OCI-LY7 (cell line): ENCODE data around the gene INF2. TPM values are rescaled to one million over a fixed set of nuclear protein-coding genes. Genes with fewer than 3 reads are reported as not detected.

ENCODE experiments used
- BruUV-seq: library from RNA; stranded (reverse); fragments of 400-500 nt; replicated peaks from 2 replicates; lab custom pipeline; 2021; lab: Mats Ljungman, UMichigan
- CTCF ChIA-PET: fragments of 300-600 bp; sonication (Branson Sonifier 250); formaldehyde crosslinking; loops from one replicate; lab custom pipeline; 2022; ENCODE audit warnings: antibody characterized with exemption; ENCODE audit not compliant: unreplicated experiment; lab: Charles Lee
- POLR2A ChIA-PET: fragments of 300-600 bp; sonication (Branson Sonifier 250); formaldehyde crosslinking; loops from one replicate; lab custom pipeline; 2022; ENCODE audit warnings: antibody characterized with exemption; lab: Charles Lee
- DNase-seq: peaks from one replicate; pipeline ENCODE4 v3.0.0-alpha.2; 2015; ENCODE audit warnings: low spot score
- H2AFZ ChIP-seq: fragments of 200-600 bp; sonication (generic), shearing (Covaris generic); 2 replicates; pipeline ENCODE4 v1.6.1; 2014; ENCODE audit warnings: mild to moderate bottlenecking, antibody characterized with exemption, low read length, moderate library complexity
- H3K27ac ChIP-seq: fragments of 200-600 bp; sonication (generic); 2 replicates; pipeline ENCODE4 v1.5.1; 2014; ENCODE audit warnings: mixed run types, low read depth, mild to moderate bottlenecking, moderate library complexity, low read length, inconsistent platforms; ENCODE audit not compliant: poor library complexity, severe bottlenecking
- H3K36me3 ChIP-seq: fragments of 200-600 bp; sonication (generic); 2 replicates; pipeline ENCODE4 v1.6.1; 2014; ENCODE audit warnings: mild to moderate bottlenecking, antibody characterized with exemption, low read length, moderate library complexity, mixed read lengths; ENCODE audit not compliant: insufficient read depth
- H3K4me1 ChIP-seq: fragments of 200-600 bp; sonication (generic); 2 replicates; pipeline ENCODE4 v1.5.1; 2014; ENCODE audit warnings: mild to moderate bottlenecking, low read length; ENCODE audit not compliant: insufficient read depth, poor library complexity, severe bottlenecking
- H3K4me2 ChIP-seq: fragments of 200-600 bp; sonication (generic); 2 replicates; pipeline ENCODE4 v1.6.1; 2014; ENCODE audit warnings: mild to moderate bottlenecking, low read length
- H3K4me3 ChIP-seq: fragments of 200-600 bp; sonication (generic); 2 replicates; pipeline ENCODE4 v1.5.1; 2014; ENCODE audit warnings: mild to moderate bottlenecking, low read depth, low read length; ENCODE audit not compliant: poor library complexity, severe bottlenecking
- H3K79me2 ChIP-seq: fragments of 200-600 bp; sonication (generic); 2 replicates; pipeline ENCODE4 v1.6.1; 2016; ENCODE audit warnings: low read depth, mild to moderate bottlenecking, low read length, moderate library complexity, mixed read lengths; ENCODE audit not compliant: insufficient read depth
- H3K9me2 ChIP-seq: fragments of 200-600 bp; sonication (generic); 2 replicates; pipeline ENCODE4 v1.6.1; 2016; ENCODE audit warnings: mild to moderate bottlenecking, low read length, mixed read lengths; ENCODE audit not compliant: insufficient read depth
- H3K9me3 ChIP-seq: fragments of 200-600 bp; sonication (generic); 2 replicates; pipeline ENCODE4 v1.6.1; 2014; ENCODE audit warnings: mild to moderate bottlenecking, mixed run types, low read length, mixed read lengths
- H4K20me1 ChIP-seq: fragments of 200-600 bp; sonication (generic); 2 replicates; pipeline ENCODE4 v1.6.1; 2014; ENCODE audit warnings: mild to moderate bottlenecking, antibody characterized with exemption, low read length, moderate library complexity, mixed read lengths; ENCODE audit not compliant: insufficient read depth
- CTCF ChIP-seq: fragments of 200-600 bp; sonication (generic); conservative IDR thresholded peaks from 2 replicates; pipeline ENCODE4 v1.5.1; 2014; ENCODE audit warnings: mild to moderate bottlenecking, antibody characterized with exemption, low read length, moderate library complexity, mixed read lengths
- EZH2phosphoT487 ChIP-seq: fragments of 200-600 bp; sonication (generic); IDR thresholded peaks from 2 replicates; pipeline ENCODE4 v1.6.1; 2018; ENCODE audit warnings: low read depth, borderline replicate concordance, mild to moderate bottlenecking, mixed run types, antibody characterized with exemption, low read length, moderate library complexity, mixed read lengths
- intact Hi-C: fragments of 100-400 bp; cut with micrococcal nuclease; formaldehyde crosslinking; loops from one replicate; pipeline ENCODE4 v1.10.0; 2022; ENCODE audit not compliant: unreplicated experiment
- total RNA-seq, 2 experiments: library from RNA; depleted of rRNA in 1 of 2; stranded (reverse); fragments of >200 nt in 1 of 2; shearing (Covaris generic) in 1 of 2; gene quantifications; 2 replicates each; pipeline ENCODE4 v1.2.3, GENCODE V29; 2014 to 2022

Gene INF2
- total RNA-seq, 2 experiments from 2014 or later: 39.4 to 51.6 TPM

- no peak overlapping the region for H3K27ac ChIP-seq
- CTCF ChIA-PET: interaction anchor here (0.6 kb wide), 1 partner anchor 61 kb away, joined by 4 read pairs; no protein-coding TSS in a partner anchor
- intact Hi-C loops: no loop called here
- no peak overlapping the region for H3K4me3 ChIP-seq
- H3K79me2 ChIP-seq: no peaks in the 10 kb centered on the region
- peaks cover 50% of the 10 kb centered on the region for H3K36me3 ChIP-seq
- peaks cover 4% of the 10 kb centered on the region for H3K4me1 ChIP-seq
- no TSS peak for BruUV-seq
- H4K20me1 ChIP-seq: no peaks in the 10 kb centered on the region
- TF ChIP-seq EZH2phosphoT487 (no peak), CTCF (no peak)
- no peaks in the 10 kb centered on the region for H3K9me3 ChIP-seq
- H3K9me2 ChIP-seq: no peaks in the 10 kb centered on the region
- H3K4me2 ChIP-seq: no peak overlapping the region
- no peak overlapping the region for H2AFZ ChIP-seq
- POLR2A ChIA-PET: interaction anchor here (0.9 kb wide), 1 partner anchor 13 kb away, joined by 3 read pairs; no protein-coding TSS in a partner anchor
- no peak for DNase-seq
Measured at GRCh38 chr14:104765517-104765916, 76.1 kb downstream of the INF2 start.

- Histone ChIP-seq H3K9me2 (no peaks in the 10 kb centered on the region), H3K9me3 (no peaks in the 10 kb centered on the region), H3K4me1 (peaks cover 4% of the 10 kb centered on the region), H3K4me2 (no peak overlapping the region), H3K36me3 (peaks cover 50% of the 10 kb centered on the region), H3K27ac (no peak overlapping the region), H3K4me3 (no peak overlapping the region), H3K79me2 (no peaks in the 10 kb centered on the region), H2AFZ (no peak overlapping the region), H4K20me1 (no peaks in the 10 kb centered on the region)
- intact Hi-C loops: no loop called here
- ChIA-PET CTCF (no interaction called here), POLR2A (interaction anchor here (0.8 kb wide), 1 partner anchor 14 kb away, joined by 3 read pairs; no protein-coding TSS in a partner anchor)
- no TSS peak for BruUV-seq
- no peak for DNase-seq
- TF ChIP-seq CTCF: no peak
- TF ChIP-seq EZH2phosphoT487: no peak
Measured at GRCh38 chr14:104766256-104766862, 76.9 kb downstream of the INF2 start.

GRCh38 chr14:104766863-104767633, 77.6 kb downstream of the INF2 start:
- Histone ChIP-seq H3K4me2 (no peak overlapping the region), H3K27ac (no peak overlapping the region), H3K9me3 (no peaks in the 10 kb centered on the region), H3K9me2 (no peaks in the 10 kb centered on the region), H3K36me3 (peaks cover 50% of the 10 kb centered on the region), H2AFZ (no peak overlapping the region), H3K4me3 (no peak overlapping the region), H3K79me2 (no peaks in the 10 kb centered on the region), H4K20me1 (no peaks in the 10 kb centered on the region), H3K4me1 (peaks cover 4% of the 10 kb centered on the region)
- intact Hi-C loops: no loop called here
- DNase-seq: no peak
- ChIA-PET CTCF (no interaction called here), POLR2A (interaction anchor here (0.8 kb wide), 1 partner anchor 14 kb away, joined by 4 read pairs; the partner anchor contains the start of gene SIVA1)
- no TSS peak for BruUV-seq
- TF ChIP-seq CTCF (no peak), EZH2phosphoT487 (no peak)
